ENCODE results near the gene MCUB.
"Not testable (repeated sequence)": the region's sequence is repeated elsewhere in the genome, so short reads cannot be mapped to it uniquely, and the experiment has no call there.

MCUB gene, protein sequence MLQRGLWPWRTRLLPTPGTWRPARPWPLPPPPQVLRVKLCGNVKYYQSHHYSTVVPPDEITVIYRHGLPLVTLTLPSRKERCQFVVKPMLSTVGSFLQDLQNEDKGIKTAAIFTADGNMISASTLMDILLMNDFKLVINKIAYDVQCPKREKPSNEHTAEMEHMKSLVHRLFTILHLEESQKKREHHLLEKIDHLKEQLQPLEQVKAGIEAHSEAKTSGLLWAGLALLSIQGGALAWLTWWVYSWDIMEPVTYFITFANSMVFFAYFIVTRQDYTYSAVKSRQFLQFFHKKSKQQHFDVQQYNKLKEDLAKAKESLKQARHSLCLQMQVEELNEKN

DNA sequence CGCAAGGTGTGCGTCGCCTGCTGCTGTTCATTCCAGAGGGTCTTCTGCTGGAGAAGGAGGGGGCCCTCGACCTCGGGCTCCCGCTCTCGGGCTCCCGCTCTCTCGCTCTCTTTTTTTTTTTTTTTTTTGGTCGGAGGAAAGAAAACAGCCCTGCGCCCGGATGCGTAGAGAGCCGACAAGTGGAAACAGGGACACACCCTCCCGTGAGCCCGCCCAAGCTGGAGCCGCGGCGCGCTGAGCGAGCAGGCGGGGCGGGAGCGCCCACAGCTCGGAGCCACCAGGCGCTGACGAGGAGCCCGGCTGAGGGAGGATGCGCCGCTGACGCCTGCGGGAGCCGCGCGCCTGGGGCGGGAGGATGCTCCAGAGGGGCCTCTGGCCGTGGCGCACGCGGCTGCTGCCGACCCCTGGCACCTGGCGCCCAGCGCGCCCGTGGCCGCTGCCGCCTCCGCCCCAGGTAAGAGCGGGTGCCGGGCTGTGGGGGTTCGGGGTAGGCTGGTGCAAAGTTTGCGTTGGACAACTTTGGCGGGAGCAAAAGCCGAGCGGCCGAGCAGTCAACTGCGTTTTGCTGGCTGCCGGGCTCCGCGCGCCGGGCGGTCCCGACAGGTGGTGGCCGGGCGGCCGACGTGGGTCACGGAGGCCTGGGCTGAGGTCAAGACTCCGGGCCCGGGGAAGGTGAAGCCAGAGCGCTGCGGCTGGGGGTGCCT, at the start of gene MCUB:
Gene MCUB (plus strand): TSS at position 264 of the 704 bp plus-strand sequence. CDS start 92 bp downstream, at position 356.
- Histone ChIP-seq H3K36me3 (ENCODE audit: insufficient read depth, insufficient read length, low read length) (no peaks in the 10 kb centered on the region), H3K27me3 (ENCODE audit: insufficient read depth, insufficient read length) (peaks cover 15% of the 10 kb centered on the region), H3K9me3 (ENCODE audit: insufficient read depth, low read length) (peaks cover 13% of the 10 kb centered on the region; the same call in 1 of the 2 replicates), H3K4me3 (ENCODE audit: insufficient read length, low read depth) (peak within 1 kb of the TSS; percentile 65), H3K4me1 (ENCODE audit: insufficient read depth, insufficient read length) (no peaks in the 10 kb centered on the region), H3K9ac (ENCODE audit: insufficient read length, low read depth) (peak within 1 kb of the TSS; percentile 83)
- DNase-seq (ENCODE audit: low read depth, low spot score), result peak; percentile 71
- no peak for TF ChIP-seq YY1 (IDR thresholded peaks at IDR 0.05; ENCODE audit: insufficient read depth, insufficient read length)
- no peak for TF ChIP-seq SUZ12 (IDR thresholded peaks at IDR 0.05; ENCODE audit: extremely low read depth, insufficient read depth, insufficient read length)
- TF ChIP-seq ZNF274 (IDR thresholded peaks at IDR 0.05; ENCODE audit: low read depth, low read length), result no peak

- no peak overlapping the region for H3K4me3 ChIP-seq (ENCODE audit: insufficient read length, low read depth)
- TF ChIP-seq ZNF274 (IDR thresholded peaks at IDR 0.05; ENCODE audit: low read depth, low read length) (no peak), SUZ12 (IDR thresholded peaks at IDR 0.05; ENCODE audit: extremely low read depth, insufficient read depth, insufficient read length) (no peak), YY1 (IDR thresholded peaks at IDR 0.05; ENCODE audit: insufficient read depth, insufficient read length) (no peak)
- no peaks in the 10 kb centered on the region for H3K4me1 ChIP-seq (ENCODE audit: insufficient read depth, insufficient read length)
- DNase-seq (ENCODE audit: low read depth, low spot score), result no peak
- H3K36me3 ChIP-seq (ENCODE audit: insufficient read depth, insufficient read length, low read length), result peaks cover 35% of the 10 kb centered on the region
- no peaks in the 10 kb centered on the region for H3K9me3 ChIP-seq (ENCODE audit: insufficient read depth, low read length)
- H3K27me3 ChIP-seq (ENCODE audit: insufficient read depth, insufficient read length), result no peaks in the 10 kb centered on the region
- no peak overlapping the region for H3K9ac ChIP-seq (ENCODE audit: insufficient read length, low read depth)
Measured at GRCh38 chr4:109510687-109511086, 49.4 kb upstream of the MCUB start.

GRCh38 chr4:109511414-109511813, 48.6 kb upstream of the MCUB start:
- DNase-seq (ENCODE audit: low read depth, low spot score), result no peak
- Histone ChIP-seq H3K27me3 (ENCODE audit: insufficient read depth, insufficient read length) (no peaks in the 10 kb centered on the region), H3K9me3 (ENCODE audit: insufficient read depth, low read length) (no peaks in the 10 kb centered on the region), H3K4me3 (ENCODE audit: insufficient read length, low read depth) (no peak overlapping the region), H3K4me1 (ENCODE audit: insufficient read depth, insufficient read length) (no peaks in the 10 kb centered on the region), H3K36me3 (ENCODE audit: insufficient read depth, insufficient read length, low read length) (peaks cover 36% of the 10 kb centered on the region), H3K9ac (ENCODE audit: insufficient read length, low read depth) (no peak overlapping the region)
- TF ChIP-seq SUZ12 (IDR thresholded peaks at IDR 0.05; ENCODE audit: extremely low read depth, insufficient read depth, insufficient read length) (no peak), ZNF274 (IDR thresholded peaks at IDR 0.05; ENCODE audit: low read depth, low read length) (no peak), YY1 (IDR thresholded peaks at IDR 0.05; ENCODE audit: insufficient read depth, insufficient read length) (no peak)

DNA sequence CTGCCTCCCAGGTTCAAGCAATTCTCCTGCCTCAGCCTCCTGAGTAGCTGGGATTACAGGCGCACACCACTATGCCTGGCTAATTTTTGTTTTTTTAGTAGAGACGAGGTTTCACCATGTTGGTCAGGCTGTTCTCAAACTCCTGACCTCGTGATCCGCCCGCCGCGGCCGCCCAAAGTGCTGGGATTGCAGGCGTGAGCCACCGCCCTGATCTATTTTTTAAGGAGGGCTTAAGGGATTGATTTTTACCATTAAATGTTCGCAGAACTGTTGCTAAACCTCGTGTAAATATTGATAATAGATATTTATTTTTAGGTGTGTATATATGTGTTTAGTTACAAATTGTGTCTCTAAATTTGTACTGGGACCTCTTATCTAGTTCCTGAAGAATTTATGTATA, 46.7 kb upstream of the MCUB start:
- not testable (repeated sequence) for H3K4me1 ChIP-seq (ENCODE audit: insufficient read depth, insufficient read length); H3K9ac ChIP-seq (ENCODE audit: insufficient read length, low read depth); DNase-seq (ENCODE audit: low read depth, low spot score); H3K4me3 ChIP-seq (ENCODE audit: insufficient read length, low read depth); H3K27me3 ChIP-seq (ENCODE audit: insufficient read depth, insufficient read length); H3K9me3 ChIP-seq (ENCODE audit: insufficient read depth, low read length)
- peaks cover 38% of the 10 kb centered on the region for H3K36me3 ChIP-seq (ENCODE audit: insufficient read depth, insufficient read length, low read length)

- TF ChIP-seq SUZ12 (IDR thresholded peaks at IDR 0.05; ENCODE audit: extremely low read depth, insufficient read depth, insufficient read length) (no peak), ZNF274 (IDR thresholded peaks at IDR 0.05; ENCODE audit: low read depth, low read length) (no peak)
- H3K36me3 ChIP-seq (ENCODE audit: insufficient read depth, insufficient read length, low read length), result peaks cover 71% of the 10 kb centered on the region
Measured at GRCh38 chr4:109532182-109532581, 27.9 kb upstream of the MCUB start.

DNA sequence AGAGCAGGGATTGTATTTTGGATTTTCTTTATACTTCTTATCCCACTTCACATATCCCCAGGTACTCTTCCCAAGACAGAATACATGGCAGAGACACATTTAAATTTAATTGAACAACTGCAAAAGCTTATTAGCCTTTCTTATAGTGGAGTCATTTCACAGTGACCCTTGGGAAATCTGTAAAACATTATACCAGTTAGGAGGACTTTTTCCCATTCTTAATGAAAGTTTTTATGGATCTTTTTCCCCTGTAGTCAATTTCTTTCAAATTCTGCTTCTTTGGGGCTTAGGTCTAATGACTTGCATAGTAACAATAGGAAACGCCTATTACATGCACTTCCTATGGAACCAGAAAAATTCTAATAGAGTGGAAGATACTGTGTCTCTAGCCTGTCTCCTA, 14.6 kb upstream of the MCUB start:
- Histone ChIP-seq H3K27me3 (ENCODE audit: insufficient read depth, insufficient read length) (no peaks in the 10 kb centered on the region), H3K9ac (ENCODE audit: insufficient read length, low read depth) (no peak overlapping the region), H3K4me1 (ENCODE audit: insufficient read depth, insufficient read length) (no peaks in the 10 kb centered on the region), H3K4me3 (ENCODE audit: insufficient read length, low read depth) (no peak overlapping the region), H3K9me3 (ENCODE audit: insufficient read depth, low read length) (no peaks in the 10 kb centered on the region), H3K36me3 (ENCODE audit: insufficient read depth, insufficient read length, low read length) (peaks cover 5% of the 10 kb centered on the region)
- TF ChIP-seq YY1 (IDR thresholded peaks at IDR 0.05; ENCODE audit: insufficient read depth, insufficient read length) (no peak), SUZ12 (IDR thresholded peaks at IDR 0.05; ENCODE audit: extremely low read depth, insufficient read depth, insufficient read length) (no peak), ZNF274 (IDR thresholded peaks at IDR 0.05; ENCODE audit: low read depth, low read length) (no peak)
- no peak for DNase-seq (ENCODE audit: low read depth, low spot score)

More at GRCh38 chr4:109532182-109532581, 27.9 kb upstream of the MCUB start:
- no peak overlapping the region for H3K4me3 ChIP-seq (ENCODE audit: insufficient read length, low read depth)
- H3K9ac ChIP-seq (ENCODE audit: insufficient read length, low read depth), result no peak overlapping the region
- DNase-seq (ENCODE audit: low read depth, low spot score), result no peak
- no peaks in the 10 kb centered on the region for H3K27me3 ChIP-seq (ENCODE audit: insufficient read depth, insufficient read length)
- no peaks in the 10 kb centered on the region for H3K9me3 ChIP-seq (ENCODE audit: insufficient read depth, low read length)
- H3K4me1 ChIP-seq (ENCODE audit: insufficient read depth, insufficient read length), result no peaks in the 10 kb centered on the region

- DNase-seq (ENCODE audit: low read depth, low spot score), result no peak
- TF ChIP-seq YY1 (IDR thresholded peaks at IDR 0.05; ENCODE audit: insufficient read depth, insufficient read length), result no peak
- no peak for TF ChIP-seq ZNF274 (IDR thresholded peaks at IDR 0.05; ENCODE audit: low read depth, low read length)
- TF ChIP-seq SUZ12 (IDR thresholded peaks at IDR 0.05; ENCODE audit: extremely low read depth, insufficient read depth, insufficient read length), result no peak
- no peak overlapping the region for H3K4me3 ChIP-seq (ENCODE audit: insufficient read length, low read depth)
Measured at GRCh38 chr4:109547394-109547793, 12.7 kb upstream of the MCUB start.

More at GRCh38 chr4:109547394-109547793, 12.7 kb upstream of the MCUB start:
- no peaks in the 10 kb centered on the region for H3K4me1 ChIP-seq (ENCODE audit: insufficient read depth, insufficient read length)
- no peaks in the 10 kb centered on the region for H3K27me3 ChIP-seq (ENCODE audit: insufficient read depth, insufficient read length)
- no peak overlapping the region for H3K9ac ChIP-seq (ENCODE audit: insufficient read length, low read depth)
- H3K9me3 ChIP-seq (ENCODE audit: insufficient read depth, low read length), result no peaks in the 10 kb centered on the region
- peaks cover 5% of the 10 kb centered on the region for H3K36me3 ChIP-seq (ENCODE audit: insufficient read depth, insufficient read length, low read length)
